ENCODE results near the gene MAP10.

MAP10 gene

GRCh38 chr1:232795497-232796053, 9.6 kb upstream of the MAP10 start:
- no peak for DNase-seq (ENCODE audit: extremely low read depth in 1 of 2, low read depth in 1 of 2)

DNA sequence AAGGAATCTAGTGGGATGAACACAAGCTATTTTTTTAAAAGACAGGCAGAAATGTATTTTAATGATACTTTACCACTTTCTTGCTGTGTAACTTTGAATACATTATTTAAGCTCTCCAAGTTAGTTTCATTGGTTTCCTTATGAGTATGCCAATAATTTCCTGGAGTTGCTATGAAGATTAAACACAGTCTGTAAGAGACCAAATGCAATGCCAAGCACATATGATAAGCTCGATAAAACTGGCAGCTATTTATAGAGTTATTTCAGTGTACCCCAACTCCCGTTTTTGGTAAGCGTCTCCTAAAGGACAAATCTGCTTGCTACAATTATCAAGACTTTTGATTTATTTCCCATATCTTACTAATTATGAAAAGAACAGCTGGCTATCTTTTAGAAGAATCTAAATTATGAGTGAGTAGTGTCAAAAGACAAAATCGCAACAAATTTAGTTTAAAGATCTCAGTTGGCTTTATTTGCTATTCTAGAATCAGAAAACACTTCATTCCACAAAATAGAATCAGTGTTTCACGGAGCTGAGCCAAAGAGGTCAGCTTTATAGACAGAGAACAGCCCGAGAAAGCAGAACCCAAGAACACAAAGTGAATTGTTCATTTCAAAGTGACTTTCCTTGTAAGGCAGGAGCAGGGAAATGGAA, 7.2 kb upstream of the MAP10 start:
- no peak for DNase-seq (ENCODE audit: extremely low read depth in 1 of 2, low read depth in 1 of 2)

DNA sequence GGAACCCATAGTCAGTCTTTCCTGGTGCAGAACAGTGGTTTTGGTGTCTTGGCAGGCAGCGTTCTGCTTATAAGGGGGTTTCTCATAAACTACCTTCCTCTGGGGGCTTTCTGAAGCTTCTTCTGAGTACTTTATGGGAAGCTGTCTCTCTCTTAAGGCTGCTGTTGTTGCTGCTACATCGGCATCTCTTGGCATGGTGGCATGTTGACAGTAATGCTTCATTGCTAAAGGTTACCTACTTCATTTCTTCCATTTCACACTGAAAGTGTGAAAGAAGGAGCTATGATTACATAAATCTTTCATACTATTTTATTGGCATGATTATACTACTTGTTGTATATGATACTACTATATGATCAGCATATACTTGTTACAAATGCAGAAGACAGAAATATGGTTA, 6.3 kb upstream of the MAP10 start:
- no peak for DNase-seq (ENCODE audit: extremely low read depth in 1 of 2, low read depth in 1 of 2)

DNA sequence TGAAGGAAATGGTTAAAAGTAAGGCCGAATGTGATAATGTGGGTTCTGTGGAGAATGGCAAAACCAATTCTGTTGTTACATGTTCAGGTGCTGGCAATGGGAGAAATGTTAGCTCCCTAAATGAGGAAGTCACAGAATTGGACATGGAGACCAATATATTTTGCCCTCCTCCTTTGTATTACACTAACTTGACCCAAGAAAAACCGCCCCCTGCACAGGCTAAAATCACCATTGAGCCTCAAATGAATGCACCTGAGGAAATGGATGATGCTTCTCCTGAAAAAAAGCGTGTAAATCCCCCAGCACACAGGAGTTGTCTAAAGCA, 932 bp downstream of the MAP10 start:
- DNase-seq (ENCODE audit: extremely low read depth in 1 of 2, low read depth in 1 of 2): no peak

DNA sequence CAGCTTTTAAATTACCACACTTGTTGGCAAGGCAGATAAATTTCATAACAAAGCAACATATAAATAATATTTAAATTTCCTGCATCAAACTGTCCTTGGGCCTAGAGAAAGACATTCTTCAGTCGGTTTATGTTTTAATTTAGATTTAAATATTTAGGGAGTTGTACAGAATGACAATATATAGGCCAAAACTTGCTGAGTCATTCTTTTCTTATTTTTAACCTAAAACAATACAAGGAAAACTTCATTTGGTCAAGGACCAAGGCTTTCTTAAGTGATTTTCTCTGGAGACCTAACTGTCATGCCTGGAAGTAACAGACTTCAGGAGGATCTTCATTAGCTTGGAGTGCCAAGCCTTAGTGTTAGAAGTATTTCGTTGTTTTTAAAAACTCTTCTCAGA, 5.6 kb downstream of the MAP10 start:
- no peak for DNase-seq (ENCODE audit: extremely low read depth in 1 of 2, low read depth in 1 of 2)

DNA sequence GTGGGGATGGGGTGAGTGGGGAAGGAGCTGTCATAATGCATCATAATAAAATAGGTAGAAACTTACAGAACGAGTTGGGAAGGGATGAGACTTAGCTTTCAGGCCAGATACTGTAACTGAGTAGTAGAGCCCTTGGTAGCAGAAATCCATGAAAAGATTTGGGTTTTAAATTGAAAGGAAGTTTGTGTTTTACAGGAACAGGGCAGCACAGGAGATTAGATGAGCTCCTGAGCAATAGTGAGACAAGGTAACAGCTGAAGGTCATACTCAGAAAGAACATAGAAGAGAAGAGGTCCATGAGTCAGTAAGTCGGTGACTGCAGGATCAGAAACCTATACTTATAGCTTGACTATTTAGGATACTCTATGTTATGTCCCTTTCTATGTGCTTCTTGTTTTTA, 7.3 kb downstream of the MAP10 start:
- no peak for DNase-seq (ENCODE audit: extremely low read depth in 1 of 2, low read depth in 1 of 2)

DNA sequence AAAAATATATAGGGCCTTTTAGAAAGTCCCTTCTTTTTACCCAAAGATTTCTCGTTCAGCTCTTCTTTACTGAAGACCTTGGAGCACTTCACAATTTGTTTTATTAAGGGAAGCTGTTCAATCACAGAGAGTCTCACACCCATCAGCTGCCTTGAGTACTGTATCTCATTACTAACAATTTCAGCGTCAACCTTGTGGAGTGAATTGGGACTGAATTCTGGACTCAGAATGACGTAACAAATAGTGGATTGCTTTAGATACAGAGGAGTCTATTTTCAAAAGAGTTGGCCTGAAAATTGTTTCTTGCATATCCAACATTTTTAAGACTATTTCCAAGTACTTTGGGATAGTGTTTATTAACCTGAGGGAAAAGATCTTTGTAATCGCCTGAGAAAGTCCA, 7.9 kb downstream of the MAP10 start:
- no peak for DNase-seq (ENCODE audit: extremely low read depth in 1 of 2, low read depth in 1 of 2)

GRCh38 chr1:232813760-232814159, 8.5 kb downstream of the MAP10 start:
- DNase-seq (ENCODE audit: extremely low read depth in 1 of 2, low read depth in 1 of 2): no peak

GRCh38 chr1:232816324-232816723, 11.1 kb downstream of the MAP10 start:
- DNase-seq (ENCODE audit: extremely low read depth in 1 of 2, low read depth in 1 of 2): no peak

DNA sequence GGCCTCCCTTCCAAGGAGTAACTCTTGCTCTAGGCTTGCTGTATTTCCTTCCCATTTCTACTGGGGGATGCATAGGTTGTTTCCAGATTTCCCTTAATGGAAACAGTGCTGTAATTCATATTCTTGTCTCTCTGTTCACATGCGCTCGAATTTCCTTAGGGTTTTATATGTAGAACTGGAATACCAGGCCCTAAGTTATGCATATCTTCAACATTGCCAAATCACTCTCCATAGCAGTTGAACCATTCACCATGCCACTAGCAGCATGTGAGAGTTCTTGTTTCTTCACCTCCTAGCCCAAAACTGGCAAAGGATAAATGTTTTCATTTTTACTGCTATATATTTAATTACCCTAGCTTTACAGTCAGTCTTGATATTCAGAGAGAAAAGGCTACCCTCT, 12.8 kb downstream of the MAP10 start:
- DNase-seq (ENCODE audit: extremely low read depth in 1 of 2, low read depth in 1 of 2): no peak

- no peak for DNase-seq (ENCODE audit: extremely low read depth in 1 of 2, low read depth in 1 of 2)
These were observed 15.2 kb downstream of the MAP10 start for GRCh38 chr1:232820431-232820830.

DNA sequence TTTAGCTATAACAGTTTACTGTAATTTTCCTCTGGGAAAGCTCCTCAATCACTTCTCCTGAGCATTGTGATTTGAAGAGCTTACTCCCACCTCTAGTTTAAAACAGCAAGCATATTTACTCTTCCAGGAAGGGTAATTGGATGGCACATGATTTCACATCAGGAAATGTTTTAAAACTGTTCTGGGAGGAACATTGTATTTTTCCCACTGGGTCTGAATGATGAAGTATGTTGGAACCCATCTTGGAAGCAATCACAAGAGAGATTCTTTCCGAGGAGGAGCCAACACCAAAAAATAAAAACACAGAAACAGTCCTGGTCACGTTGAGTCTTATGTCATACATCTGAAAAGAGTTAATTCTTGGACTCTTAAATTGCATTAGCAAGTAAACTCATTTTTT, 17.3 kb downstream of the MAP10 start:
- no peak for DNase-seq (ENCODE audit: extremely low read depth in 1 of 2, low read depth in 1 of 2)

GRCh38 chr1:232826318-232826717, 21.1 kb downstream of the MAP10 start:
- no peak for DNase-seq (ENCODE audit: extremely low read depth in 1 of 2, low read depth in 1 of 2)

GRCh38 chr1:232830661-232831060, 25.4 kb downstream of the MAP10 start:
- DNase-seq (ENCODE audit: extremely low read depth in 1 of 2, low read depth in 1 of 2): no peak

GRCh38 chr1:232831895-232832294, 26.7 kb downstream of the MAP10 start:
- no peak for DNase-seq (ENCODE audit: extremely low read depth in 1 of 2, low read depth in 1 of 2)

DNA sequence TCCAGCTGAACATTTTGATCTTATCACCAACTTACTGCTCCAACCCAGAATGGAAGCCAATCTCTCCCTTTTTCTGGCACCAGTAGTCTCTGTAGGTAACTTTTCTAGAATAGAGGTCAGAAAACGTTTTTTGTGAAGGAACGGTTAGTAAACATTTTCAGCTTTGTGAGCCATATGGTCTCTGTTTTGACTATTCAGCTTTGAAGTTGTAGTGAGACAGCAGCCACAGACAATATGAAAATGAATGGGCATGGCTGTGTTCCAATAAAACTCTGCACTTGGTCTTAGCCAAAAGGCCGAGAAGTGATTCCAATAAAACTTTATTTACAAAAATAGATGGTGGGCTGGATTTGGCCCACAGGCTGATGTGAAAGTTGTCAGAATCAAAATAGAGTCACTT, 28.9 kb downstream of the MAP10 start:
- DNase-seq (ENCODE audit: extremely low read depth in 1 of 2, low read depth in 1 of 2): no peak

- DNase-seq (ENCODE audit: extremely low read depth in 1 of 2, low read depth in 1 of 2): no peak
These were observed 29.9 kb downstream of the MAP10 start for GRCh38 chr1:232835166-232835565.

DNA sequence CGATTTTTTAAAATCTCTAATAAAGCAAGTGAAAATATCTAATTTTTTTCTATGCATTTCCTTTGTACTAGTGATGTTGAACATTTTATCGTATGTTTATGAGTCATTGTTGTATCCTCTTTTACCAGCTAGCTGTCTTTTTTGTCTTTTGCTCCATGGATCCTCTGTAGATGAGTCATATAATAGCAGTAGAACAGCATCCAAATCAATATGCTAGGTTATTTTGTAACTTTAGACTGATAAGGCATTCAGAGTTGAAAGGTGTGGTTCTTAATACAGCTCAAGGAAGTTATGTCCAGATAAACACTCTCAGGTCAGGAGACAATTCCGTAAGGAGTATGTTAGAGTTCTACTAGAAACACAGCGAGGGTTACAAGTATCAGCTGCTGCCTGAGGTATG, 31.9 kb downstream of the MAP10 start:
- DNase-seq (ENCODE audit: extremely low read depth in 1 of 2, low read depth in 1 of 2): no peak

- DNase-seq (ENCODE audit: extremely low read depth in 1 of 2, low read depth in 1 of 2): no peak
These were observed 36.8 kb downstream of the MAP10 start for GRCh38 chr1:232841823-232842565.

DNA sequence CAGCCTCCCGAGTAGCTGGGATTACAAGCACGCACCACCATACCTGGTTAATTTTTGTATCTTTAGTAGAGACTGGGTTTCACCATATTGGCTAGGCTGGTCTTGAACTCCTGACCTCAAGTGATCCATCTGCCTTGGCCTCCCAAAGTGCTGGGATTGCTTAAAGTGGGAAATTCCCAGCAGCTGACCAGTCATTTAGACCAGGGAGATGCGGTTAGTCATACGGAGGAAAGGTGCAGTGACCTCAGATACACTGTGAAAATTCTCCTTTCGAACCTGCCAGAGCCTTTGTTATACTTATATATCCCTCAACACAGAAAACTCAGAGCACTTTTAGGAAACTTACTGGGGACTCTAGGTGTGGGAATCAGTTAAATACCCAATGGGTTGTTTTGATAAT, 39.6 kb downstream of the MAP10 start:
- DNase-seq (ENCODE audit: extremely low read depth in 1 of 2, low read depth in 1 of 2): no peak

GRCh38 chr1:232845406-232845955, 40.3 kb downstream of the MAP10 start:
- DNase-seq (ENCODE audit: extremely low read depth in 1 of 2, low read depth in 1 of 2): no peak

DNA sequence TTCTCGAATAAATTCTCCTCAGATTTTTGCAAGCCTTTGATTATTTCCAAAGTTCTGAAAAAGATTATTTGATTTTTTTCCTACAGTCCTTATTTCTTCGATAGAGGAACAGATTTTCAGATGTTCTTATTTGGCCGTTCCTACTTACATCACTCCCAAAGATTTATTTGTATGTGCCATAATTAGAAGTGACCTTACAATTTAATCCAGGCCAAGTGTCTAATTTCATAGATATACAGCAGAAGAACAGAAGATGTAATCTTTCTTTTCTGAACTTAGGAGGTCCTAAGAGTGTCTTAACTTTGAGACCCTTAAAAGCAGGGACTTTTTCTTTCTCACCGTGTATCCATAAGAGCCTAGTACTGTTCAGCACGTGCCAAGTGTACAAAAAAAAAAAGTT, 46.3 kb downstream of the MAP10 start:
- DNase-seq (ENCODE audit: extremely low read depth in 1 of 2, low read depth in 1 of 2): no peak
